ENCODE results near the gene SLMAP. TPM values are rescaled to one million over a fixed set of nuclear protein-coding genes. Genes with fewer than 3 reads are reported as not detected.

The SLMAP gene
- total RNA-seq, 1 donor from 2014 or later = 116 TPM

- Mint-ChIP-seq H3K4me3 (ENCODE audit: unreplicated experiment) (no peak overlapping the region), H3K27ac (ENCODE audit: unreplicated experiment) (no peak overlapping the region), H3K36me3 (ENCODE audit: low read depth) (peaks cover 10% of the 10 kb centered on the region), H3K27me3 (ENCODE audit: low read depth) (no peaks in the 10 kb centered on the region), H3K9me3 (ENCODE audit: low read depth) (no peaks in the 10 kb centered on the region), H3K4me1 (ENCODE audit: low read depth) (no peaks in the 10 kb centered on the region)
- no peak for TF ChIP-seq CTCF (IDR thresholded peaks at IDR 0.05)
- DNase-seq (ENCODE audit: low spot score) = no peak
Measured at GRCh38 chr3:57934373-57934772, 178.3 kb downstream of the SLMAP start.

GRCh38 chr3:57935539-57935938 is 179.4 kb downstream of the SLMAP start:
- Mint-ChIP-seq H3K4me3 (ENCODE audit: unreplicated experiment) (no peak overlapping the region), H3K27ac (ENCODE audit: unreplicated experiment) (no peak overlapping the region), H3K9me3 (ENCODE audit: low read depth) (no peaks in the 10 kb centered on the region), H3K4me1 (ENCODE audit: low read depth) (no peaks in the 10 kb centered on the region), H3K36me3 (ENCODE audit: low read depth) (peaks cover 6% of the 10 kb centered on the region), H3K27me3 (ENCODE audit: low read depth) (no peaks in the 10 kb centered on the region)
- DNase-seq (ENCODE audit: low spot score) = no peak
- no peak for TF ChIP-seq CTCF (IDR thresholded peaks at IDR 0.05)

- no peak for TF ChIP-seq CTCF (IDR thresholded peaks at IDR 0.05)
- Mint-ChIP-seq H3K27ac (ENCODE audit: unreplicated experiment) (no peak overlapping the region), H3K36me3 (ENCODE audit: low read depth) (peaks cover 12% of the 10 kb centered on the region), H3K9me3 (ENCODE audit: low read depth) (no peaks in the 10 kb centered on the region), H3K4me3 (ENCODE audit: unreplicated experiment) (no peak overlapping the region), H3K4me1 (ENCODE audit: low read depth) (peaks cover 9% of the 10 kb centered on the region), H3K27me3 (ENCODE audit: low read depth) (no peaks in the 10 kb centered on the region)
- DNase-seq (ENCODE audit: low spot score) = no peak
Measured at GRCh38 chr3:57937092-57937491, 181.0 kb downstream of the SLMAP start.

GRCh38 chr3:57939775-57940174 is 183.7 kb downstream of the SLMAP start:
- H3K27me3 Mint-ChIP-seq (ENCODE audit: low read depth) = no peaks in the 10 kb centered on the region
- H3K9me3 Mint-ChIP-seq (ENCODE audit: low read depth) = no peaks in the 10 kb centered on the region
- DNase-seq (ENCODE audit: low spot score) = no peak
- H3K27ac Mint-ChIP-seq (ENCODE audit: unreplicated experiment) = no peak overlapping the region
- no peak for TF ChIP-seq CTCF (IDR thresholded peaks at IDR 0.05)
- H3K36me3 Mint-ChIP-seq (ENCODE audit: low read depth) = peaks cover 9% of the 10 kb centered on the region
- no peak overlapping the region for H3K4me3 Mint-ChIP-seq (ENCODE audit: unreplicated experiment)
- H3K4me1 Mint-ChIP-seq (ENCODE audit: low read depth) = peaks cover 34% of the 10 kb centered on the region

GRCh38 chr3:57942388-57942787 is 186.3 kb downstream of the SLMAP start:
- Mint-ChIP-seq H3K27ac (ENCODE audit: unreplicated experiment) (no peak overlapping the region), H3K36me3 (ENCODE audit: low read depth) (peaks cover 9% of the 10 kb centered on the region), H3K9me3 (ENCODE audit: low read depth) (no peaks in the 10 kb centered on the region), H3K27me3 (ENCODE audit: low read depth) (no peaks in the 10 kb centered on the region), H3K4me1 (ENCODE audit: low read depth) (peaks cover 40% of the 10 kb centered on the region), H3K4me3 (ENCODE audit: unreplicated experiment) (no peak overlapping the region)
- TF ChIP-seq CTCF (IDR thresholded peaks at IDR 0.05) = no peak
- no peak for DNase-seq (ENCODE audit: low spot score)

Measured in chondrocyte (in vitro differentiated cells).